K562 (cell line): ENCODE results near the gene MARS1. TPM values are rescaled to one million over a fixed set of nuclear protein-coding genes. Genes with fewer than 3 reads are reported as not detected.

Experiments used
- CBX2 ChIP-seq: fragments of 200-600 bp; sonication (generic); IDR thresholded peaks from one replicate; pipeline ENCODE4 v1.6.1; 2012; ENCODE audit warnings: mild to moderate bottlenecking, low read length, inconsistent platforms; ENCODE audit not compliant: insufficient read depth, poor library complexity, severe bottlenecking
- CBX8 ChIP-seq: fragments of 200-600 bp; sonication (generic); IDR thresholded peaks from 2 replicates; pipeline ENCODE4 v1.6.1; 2012; ENCODE audit warnings: borderline replicate concordance, mixed run types, low read depth, mild to moderate bottlenecking, moderate library complexity, mixed read lengths, low read length, control low read depth, inconsistent platforms; ENCODE audit not compliant: poor library complexity, severe bottlenecking; ENCODE audit errors: extremely low read depth
- FOXA3 ChIP-seq, 2 experiments: fragments of 450-650 bp in 1 of 2; sonication (generic) in 1 of 2; formaldehyde crosslinking; IDR thresholded peaks in 1 of 2; conservative IDR thresholded peaks in 1 of 2; 2 replicates each; pipeline versions ENCODE4 v1.4.0 to v1.8.0; 2020 to 2022; ENCODE audit warnings: mild to moderate bottlenecking in 2 of 2, missing genetic modification reagents in 1 of 2
- HDAC1 ChIP-seq, 2 experiments: fragments of 450-650 bp; IDR thresholded peaks; 2 replicates each; pipeline ENCODE4 v1.6.1; 2016 to 2017; ENCODE audit warnings: inconsistent platforms in 1 of 2, mild to moderate bottlenecking in 1 of 2, moderate library complexity in 1 of 2
- HIVEP1 ChIP-seq: fragments of 250-450 bp; sonication (Bioruptor Pico); IDR thresholded peaks from 2 replicates; pipeline ENCODE4 v1.4.0; 2020; ENCODE audit warnings: mild to moderate bottlenecking
- NCOA6 ChIP-seq: fragments of 450-650 bp; IDR thresholded peaks from 2 replicates; pipeline ENCODE4 v1.6.1; 2017; ENCODE audit warnings: mild to moderate bottlenecking
- RHOXF2B ChIP-seq: fragments of 250-450 bp; sonication (Bioruptor Pico); conservative IDR thresholded peaks from 2 replicates; pipeline ENCODE4 v1.5.1; 2021
- SPI1 ChIP-seq: IDR thresholded peaks from 2 replicates; pipeline ENCODE4 v1.6.1; 2011; ENCODE audit warnings: low read depth, low read length, control low read depth, borderline replicate concordance
- SRSF7 ChIP-seq: fragments of 200-400 bp; formaldehyde crosslinking; optimal IDR thresholded peaks from 2 replicates; pipeline ENCODE3; 2017; ENCODE audit warnings: mild to moderate bottlenecking, low read depth, low read length
- ZNF197 ChIP-seq: fragments of 200-800 bp; sonication (Bioruptor generic); IDR thresholded peaks from 2 replicates; pipeline ENCODE4 v1.6.1; 2016; ENCODE audit warnings: low read depth, missing genetic modification characterization, missing compliant biosample characterization
- ZNF449 ChIP-seq: fragments of 250-450 bp; sonication (Bioruptor Pico); IDR thresholded peaks from 2 replicates; pipeline ENCODE4 v1.8.0; 2022; ENCODE audit warnings: moderate library complexity, mild to moderate bottlenecking, inconsistent platforms
- ZNF589 ChIP-seq: fragments of 200-800 bp; sonication (Bioruptor generic); IDR thresholded peaks from 2 replicates; pipeline ENCODE4 v1.6.1; 2016; ENCODE audit warnings: low read depth, missing genetic modification characterization, missing compliant biosample characterization
- ZNF780A ChIP-seq: fragments of 250-450 bp; sonication (Bioruptor Pico); IDR thresholded peaks from 2 replicates; pipeline ENCODE4 v1.5.0; 2021; ENCODE audit warnings: mild to moderate bottlenecking
- polyA plus RNA-seq, 8 experiments: library from polyadenylated mRNA; depleted of rRNA in 4 of 8; stranded (reverse) in 5 of 8; unstranded in 3 of 8; fragments of >200 nt; fragmentation: Nextera tagmentation in 2 of 8; fragmentation: Illumina TruSeq in 1 of 8; extraction: Ambion mirVana in 2 of 8; extraction: Trizol in 1 of 8; gene quantifications; 2 replicates each; pipeline versions ENCODE4 v1.2.1 to v1.2.3, GENCODE V29; 2011 to 2014; ENCODE audit warnings: inconsistent platforms in 1 of 8, missing spikeins in 1 of 8
- total RNA-seq, 7 experiments: library from RNA; depleted of rRNA in 6 of 7; stranded (reverse); fragments of >200 nt in 6 of 7; fragmentation: Illumina TruSeq in 2 of 7; extraction: Trizol in 2 of 7; gene quantifications; 2 replicates each; pipeline versions ENCODE4 v1.2.1 to v1.2.3, GENCODE V29; 2011 to 2021; ENCODE audit warnings: low replicate concordance in 1 of 7
- TF ChIP-seq, protein P1 (sequence below): fragments of 450-650 bp; IDR thresholded peaks from 2 replicates; pipeline ENCODE4 v1.6.1; 2016; ENCODE audit warnings: mild to moderate bottlenecking, moderate library complexity

The MARS1 gene
- total and polyA plus RNA-seq, 9 of the 15 experiments (the other 6 are each of a cell fraction or from before 2014, with no cell fraction given) = 117 to 382 (median 220) TPM

GRCh38 chr12:57552306-57552651 lies 64.4 kb downstream of the MARS1 start (continued):
- TF ChIP-seq, protein P1, sequence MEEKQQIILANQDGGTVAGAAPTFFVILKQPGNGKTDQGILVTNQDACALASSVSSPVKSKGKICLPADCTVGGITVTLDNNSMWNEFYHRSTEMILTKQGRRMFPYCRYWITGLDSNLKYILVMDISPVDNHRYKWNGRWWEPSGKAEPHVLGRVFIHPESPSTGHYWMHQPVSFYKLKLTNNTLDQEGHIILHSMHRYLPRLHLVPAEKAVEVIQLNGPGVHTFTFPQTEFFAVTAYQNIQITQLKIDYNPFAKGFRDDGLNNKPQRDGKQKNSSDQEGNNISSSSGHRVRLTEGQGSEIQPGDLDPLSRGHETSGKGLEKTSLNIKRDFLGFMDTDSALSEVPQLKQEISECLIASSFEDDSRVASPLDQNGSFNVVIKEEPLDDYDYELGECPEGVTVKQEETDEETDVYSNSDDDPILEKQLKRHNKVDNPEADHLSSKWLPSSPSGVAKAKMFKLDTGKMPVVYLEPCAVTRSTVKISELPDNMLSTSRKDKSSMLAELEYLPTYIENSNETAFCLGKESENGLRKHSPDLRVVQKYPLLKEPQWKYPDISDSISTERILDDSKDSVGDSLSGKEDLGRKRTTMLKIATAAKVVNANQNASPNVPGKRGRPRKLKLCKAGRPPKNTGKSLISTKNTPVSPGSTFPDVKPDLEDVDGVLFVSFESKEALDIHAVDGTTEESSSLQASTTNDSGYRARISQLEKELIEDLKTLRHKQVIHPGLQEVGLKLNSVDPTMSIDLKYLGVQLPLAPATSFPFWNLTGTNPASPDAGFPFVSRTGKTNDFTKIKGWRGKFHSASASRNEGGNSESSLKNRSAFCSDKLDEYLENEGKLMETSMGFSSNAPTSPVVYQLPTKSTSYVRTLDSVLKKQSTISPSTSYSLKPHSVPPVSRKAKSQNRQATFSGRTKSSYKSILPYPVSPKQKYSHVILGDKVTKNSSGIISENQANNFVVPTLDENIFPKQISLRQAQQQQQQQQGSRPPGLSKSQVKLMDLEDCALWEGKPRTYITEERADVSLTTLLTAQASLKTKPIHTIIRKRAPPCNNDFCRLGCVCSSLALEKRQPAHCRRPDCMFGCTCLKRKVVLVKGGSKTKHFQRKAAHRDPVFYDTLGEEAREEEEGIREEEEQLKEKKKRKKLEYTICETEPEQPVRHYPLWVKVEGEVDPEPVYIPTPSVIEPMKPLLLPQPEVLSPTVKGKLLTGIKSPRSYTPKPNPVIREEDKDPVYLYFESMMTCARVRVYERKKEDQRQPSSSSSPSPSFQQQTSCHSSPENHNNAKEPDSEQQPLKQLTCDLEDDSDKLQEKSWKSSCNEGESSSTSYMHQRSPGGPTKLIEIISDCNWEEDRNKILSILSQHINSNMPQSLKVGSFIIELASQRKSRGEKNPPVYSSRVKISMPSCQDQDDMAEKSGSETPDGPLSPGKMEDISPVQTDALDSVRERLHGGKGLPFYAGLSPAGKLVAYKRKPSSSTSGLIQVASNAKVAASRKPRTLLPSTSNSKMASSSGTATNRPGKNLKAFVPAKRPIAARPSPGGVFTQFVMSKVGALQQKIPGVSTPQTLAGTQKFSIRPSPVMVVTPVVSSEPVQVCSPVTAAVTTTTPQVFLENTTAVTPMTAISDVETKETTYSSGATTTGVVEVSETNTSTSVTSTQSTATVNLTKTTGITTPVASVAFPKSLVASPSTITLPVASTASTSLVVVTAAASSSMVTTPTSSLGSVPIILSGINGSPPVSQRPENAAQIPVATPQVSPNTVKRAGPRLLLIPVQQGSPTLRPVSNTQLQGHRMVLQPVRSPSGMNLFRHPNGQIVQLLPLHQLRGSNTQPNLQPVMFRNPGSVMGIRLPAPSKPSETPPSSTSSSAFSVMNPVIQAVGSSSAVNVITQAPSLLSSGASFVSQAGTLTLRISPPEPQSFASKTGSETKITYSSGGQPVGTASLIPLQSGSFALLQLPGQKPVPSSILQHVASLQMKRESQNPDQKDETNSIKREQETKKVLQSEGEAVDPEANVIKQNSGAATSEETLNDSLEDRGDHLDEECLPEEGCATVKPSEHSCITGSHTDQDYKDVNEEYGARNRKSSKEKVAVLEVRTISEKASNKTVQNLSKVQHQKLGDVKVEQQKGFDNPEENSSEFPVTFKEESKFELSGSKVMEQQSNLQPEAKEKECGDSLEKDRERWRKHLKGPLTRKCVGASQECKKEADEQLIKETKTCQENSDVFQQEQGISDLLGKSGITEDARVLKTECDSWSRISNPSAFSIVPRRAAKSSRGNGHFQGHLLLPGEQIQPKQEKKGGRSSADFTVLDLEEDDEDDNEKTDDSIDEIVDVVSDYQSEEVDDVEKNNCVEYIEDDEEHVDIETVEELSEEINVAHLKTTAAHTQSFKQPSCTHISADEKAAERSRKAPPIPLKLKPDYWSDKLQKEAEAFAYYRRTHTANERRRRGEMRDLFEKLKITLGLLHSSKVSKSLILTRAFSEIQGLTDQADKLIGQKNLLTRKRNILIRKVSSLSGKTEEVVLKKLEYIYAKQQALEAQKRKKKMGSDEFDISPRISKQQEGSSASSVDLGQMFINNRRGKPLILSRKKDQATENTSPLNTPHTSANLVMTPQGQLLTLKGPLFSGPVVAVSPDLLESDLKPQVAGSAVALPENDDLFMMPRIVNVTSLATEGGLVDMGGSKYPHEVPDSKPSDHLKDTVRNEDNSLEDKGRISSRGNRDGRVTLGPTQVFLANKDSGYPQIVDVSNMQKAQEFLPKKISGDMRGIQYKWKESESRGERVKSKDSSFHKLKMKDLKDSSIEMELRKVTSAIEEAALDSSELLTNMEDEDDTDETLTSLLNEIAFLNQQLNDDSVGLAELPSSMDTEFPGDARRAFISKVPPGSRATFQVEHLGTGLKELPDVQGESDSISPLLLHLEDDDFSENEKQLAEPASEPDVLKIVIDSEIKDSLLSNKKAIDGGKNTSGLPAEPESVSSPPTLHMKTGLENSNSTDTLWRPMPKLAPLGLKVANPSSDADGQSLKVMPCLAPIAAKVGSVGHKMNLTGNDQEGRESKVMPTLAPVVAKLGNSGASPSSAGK = no peak
- TF ChIP-seq HDAC1 (IDR thresholded peaks at IDR 0.05) = no peak
- no peak for TF ChIP-seq CBX8
- TF ChIP-seq NCOA6 = no peak
- TF ChIP-seq HIVEP1 (CRISPR knock-in tag) = no peak
- no peak for TF ChIP-seq ZNF449 (CRISPR knock-in tag)
- no peak for TF ChIP-seq ZNF197
- TF ChIP-seq SRSF7 = no peak
- no peak for TF ChIP-seq RHOXF2B (CRISPR knock-in tag)
- no peak for TF ChIP-seq SPI1
- no peak for TF ChIP-seq ZNF589 (CRISPR knock-in tag)
- TF ChIP-seq CBX2 = no peak
- no peak for TF ChIP-seq FOXA3 (CRISPR knock-in tag; conservative IDR thresholded peaks at IDR 0.05 in 1 of 2, IDR thresholded peaks at IDR 0.05 in 1 of 2)
- TF ChIP-seq ZNF780A (CRISPR knock-in tag) = no peak
